NCI-H128 (cell line): ENCODE measurements around the gene PPEF1.
"Not testable (repeated sequence)": the region's sequence is repeated elsewhere in the genome, so short reads cannot be mapped to it uniquely, and the experiment has no call there.

Source experiments
- DNase-seq: peaks from one replicate; lab custom pipeline; 2025; ENCODE audit not compliant: unreplicated experiment; lab: John Stamatoyannopoulos, UW

Gene PPEF1

DNA sequence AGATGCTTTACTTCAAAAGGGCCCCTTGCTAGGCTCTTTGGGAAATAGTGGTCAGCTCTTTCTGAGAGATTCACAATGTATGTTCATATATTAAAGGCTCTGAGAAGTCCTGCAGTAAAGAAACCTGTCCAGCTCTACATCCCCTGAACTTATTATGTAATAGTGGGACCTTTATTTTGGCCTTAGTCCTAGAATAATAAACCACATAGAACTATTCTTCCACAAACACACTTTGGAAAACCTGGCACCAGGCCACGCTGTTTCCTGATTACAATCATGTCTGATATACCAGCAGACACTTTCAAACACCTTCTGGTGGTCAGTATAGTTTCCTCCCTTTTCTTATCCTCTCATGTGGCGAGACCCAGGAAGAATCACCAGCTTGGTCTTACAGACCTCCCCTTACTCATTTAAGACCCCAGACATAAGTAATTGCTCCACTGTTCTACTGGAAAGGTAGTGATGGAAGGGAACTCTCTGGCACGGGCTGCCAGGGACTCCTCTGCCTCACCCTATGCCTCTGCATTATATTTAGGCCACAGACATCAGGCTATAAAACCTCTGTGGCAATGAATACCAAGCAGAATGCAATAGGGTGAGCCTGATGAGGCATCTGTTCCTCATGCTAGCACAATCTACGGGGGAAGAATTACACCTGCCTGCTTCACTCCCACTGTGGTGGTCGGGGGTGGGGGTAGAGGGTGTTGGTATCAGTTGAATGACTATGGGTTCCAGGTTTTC is 5.7 kb upstream of the PPEF1 start:
- DNase-seq = no peak

DNA sequence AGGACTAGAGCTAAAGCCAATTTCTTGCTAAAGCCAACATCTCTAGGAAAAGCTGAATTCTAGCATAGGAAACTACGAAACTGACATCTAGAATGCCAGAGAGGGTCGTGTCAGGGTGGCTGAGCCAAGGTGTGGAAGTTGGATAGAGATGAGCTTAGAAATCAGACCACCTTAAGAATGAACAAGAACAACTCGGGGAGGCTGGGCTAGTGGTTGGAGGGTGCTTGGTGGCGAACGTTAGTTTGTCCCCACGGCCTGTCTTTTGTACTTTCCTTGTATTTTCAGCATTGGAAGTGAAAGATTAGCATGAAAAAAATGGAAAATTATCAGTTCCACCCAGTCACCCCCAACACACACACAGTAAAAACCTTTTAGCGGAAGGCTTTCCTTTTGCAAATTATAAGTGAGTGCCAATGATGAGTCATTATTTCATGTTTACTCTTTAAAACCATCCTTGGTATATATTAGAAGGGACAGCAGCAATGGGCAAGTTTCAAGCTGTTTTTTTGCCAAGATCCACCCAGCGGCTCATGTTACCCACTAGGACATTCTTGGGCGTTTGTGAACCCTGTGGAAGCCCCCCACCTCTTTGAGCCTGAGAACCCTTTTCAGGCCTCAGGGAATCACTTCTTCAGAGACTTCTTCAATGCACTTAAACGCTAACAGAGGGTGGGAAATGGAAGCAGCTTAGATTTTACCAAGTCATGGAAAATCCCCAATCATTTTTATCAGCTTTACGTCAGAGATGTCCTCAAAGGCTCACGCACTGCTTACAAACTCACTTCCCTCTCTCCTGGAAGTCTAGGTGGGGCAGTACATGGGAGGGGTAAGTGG is 4.9 kb upstream of the PPEF1 start:
- DNase-seq = no peak

DNA sequence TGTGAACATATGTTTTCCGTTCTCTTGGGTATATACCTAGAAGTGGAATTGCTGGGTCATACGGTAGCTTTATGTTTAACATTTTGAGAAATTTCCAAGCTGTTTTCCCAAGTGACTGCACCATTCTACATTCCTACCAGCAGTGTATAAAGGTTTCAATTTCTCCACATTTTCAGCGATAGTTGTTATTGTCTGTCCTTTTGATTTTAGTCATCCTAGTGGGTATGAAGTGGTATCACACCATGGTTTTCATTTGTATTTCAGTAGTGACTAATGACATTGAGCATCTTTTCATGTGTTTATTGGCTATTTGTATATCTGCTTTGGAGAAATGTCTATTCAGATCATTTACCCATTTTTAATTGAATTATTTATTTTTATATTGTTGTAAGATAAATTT is 2.4 kb downstream of the PPEF1 start:
- no peak for DNase-seq

DNA sequence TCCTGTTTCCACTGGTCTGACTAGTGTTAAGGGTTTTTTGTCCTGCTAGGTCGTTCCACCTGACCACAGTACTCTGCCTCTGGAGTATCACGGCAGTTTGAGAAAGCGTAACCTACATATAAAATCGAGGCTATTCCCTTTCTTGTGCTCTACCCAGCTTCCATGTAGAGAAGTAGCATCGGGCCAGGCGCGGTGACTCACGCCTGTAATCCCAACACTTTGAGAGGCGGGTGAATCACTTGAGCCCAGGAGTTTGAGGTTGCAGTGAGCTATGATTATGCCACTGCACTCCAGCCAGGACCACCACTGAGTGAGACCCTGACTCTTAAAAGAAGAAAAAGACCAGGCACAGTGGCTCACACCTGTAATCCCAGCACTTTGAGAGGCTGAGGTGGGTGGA is 7.5 kb downstream of the PPEF1 start:
- no peak for DNase-seq

DNA sequence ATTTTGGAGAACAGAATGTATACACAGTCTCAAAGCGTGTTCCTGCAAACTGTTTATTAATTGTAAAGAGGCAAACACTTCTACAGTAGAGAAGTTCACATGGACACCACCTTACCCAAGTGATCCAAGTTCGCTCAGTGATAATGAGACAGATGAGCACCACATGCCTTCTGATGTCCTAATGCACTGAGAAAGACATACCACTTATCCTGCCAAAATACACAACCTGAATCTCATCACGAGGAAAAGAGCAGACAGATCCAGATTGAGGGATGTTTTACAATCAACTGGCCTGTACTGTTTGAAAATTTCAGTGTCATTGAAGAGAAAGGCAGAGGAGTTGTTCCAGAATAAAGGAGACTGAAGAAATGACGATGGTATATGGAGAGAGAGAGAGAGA is 12.4 kb downstream of the PPEF1 start:
- no peak for DNase-seq

DNA sequence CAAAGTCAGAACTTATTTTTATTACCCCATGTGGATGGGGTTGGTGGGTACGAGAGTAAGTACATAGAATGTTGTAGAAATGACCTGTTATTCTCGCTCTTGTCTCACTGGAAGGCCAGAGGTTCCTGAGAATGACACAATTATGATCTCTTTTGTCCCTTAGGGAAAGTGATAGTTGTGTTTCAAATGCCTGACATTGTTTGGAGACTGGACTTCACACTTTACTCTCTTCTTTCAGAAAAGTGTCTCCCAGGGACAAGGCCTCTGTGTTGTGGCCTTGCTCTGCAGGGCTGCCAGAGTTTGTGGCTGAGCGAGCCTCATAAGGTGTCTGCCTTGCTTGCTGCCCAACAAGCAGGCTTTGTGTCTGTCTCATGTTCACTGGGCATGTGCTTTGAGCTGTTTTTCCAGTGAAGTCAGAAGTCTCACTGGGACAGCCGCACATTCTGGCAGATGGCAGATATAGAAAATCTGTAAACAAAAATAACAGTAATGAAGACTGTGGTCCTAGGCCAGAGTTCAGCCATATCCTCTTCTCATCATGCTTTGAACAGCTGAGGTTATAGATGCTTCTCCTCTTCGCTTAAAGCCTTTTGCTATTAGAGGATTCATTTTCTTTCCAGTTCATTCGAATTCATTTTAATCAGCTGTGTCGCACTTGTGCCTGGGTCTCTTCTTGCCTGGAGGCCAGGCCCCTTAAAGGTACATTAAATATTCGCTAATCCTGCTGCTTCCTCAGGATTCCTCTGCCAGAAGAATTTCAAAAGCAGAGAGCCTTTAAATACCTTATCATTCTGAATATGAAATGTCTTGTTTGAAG is 14.4 kb downstream of the PPEF1 start:
- no peak for DNase-seq

DNA sequence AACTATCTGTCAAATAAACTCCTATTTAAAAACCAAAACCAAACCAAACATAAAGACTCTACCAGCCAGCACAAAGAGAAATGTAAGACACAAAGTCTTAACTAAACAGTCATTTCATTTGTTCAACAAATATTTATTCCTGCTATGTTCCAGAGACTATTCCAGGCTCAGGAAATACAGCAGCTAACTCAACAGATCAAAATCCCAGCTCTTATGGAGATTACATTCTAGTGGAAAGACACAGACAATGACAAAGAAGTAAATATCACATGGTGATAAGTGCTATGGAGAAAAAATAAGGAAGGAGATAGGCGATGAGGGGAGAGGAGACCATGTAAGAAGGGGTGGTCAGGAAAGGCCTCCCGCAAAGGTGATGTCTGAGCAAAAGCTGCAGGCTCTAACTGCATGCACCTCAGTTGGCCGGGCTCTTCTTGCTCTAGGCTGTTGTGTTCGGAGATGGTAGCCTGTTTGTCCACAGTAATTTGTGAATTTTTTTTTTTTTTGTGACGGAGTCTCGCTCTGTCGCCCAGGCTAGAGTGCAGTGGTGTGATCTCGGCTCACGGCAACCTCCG is 15.1 kb downstream of the PPEF1 start:
- DNase-seq = no peak

DNA sequence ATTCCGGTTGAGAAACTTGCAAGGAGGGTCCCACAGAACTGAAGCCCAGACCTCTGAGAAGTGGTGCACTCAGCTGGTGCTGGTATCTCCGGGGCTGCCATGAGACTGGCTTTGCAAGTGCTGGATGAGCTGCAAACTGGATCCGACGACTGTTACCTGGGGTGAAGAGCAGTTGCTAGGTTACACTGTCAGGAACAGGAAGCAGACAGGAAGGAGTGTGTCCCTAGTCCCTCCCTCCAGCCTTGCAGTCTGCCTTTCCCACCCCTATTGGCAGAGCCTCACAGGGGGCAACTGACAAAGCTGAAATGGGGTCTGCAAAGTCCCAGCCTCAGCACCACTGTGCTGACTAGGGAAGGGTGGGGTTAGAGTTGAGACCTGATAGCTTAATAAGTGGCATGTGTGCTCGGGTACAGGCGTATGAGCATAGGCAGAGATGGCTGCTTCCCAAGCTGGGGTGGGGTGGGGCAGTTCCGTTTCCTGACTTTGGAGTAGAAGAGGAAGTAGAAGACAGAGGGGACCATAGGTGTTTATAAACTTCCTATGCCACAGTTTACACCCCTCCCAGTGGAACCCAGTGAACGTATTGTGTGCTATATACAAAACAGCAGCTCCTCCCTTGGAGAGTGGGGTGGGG is 18.0 kb downstream of the PPEF1 start:
- no peak for DNase-seq

DNA sequence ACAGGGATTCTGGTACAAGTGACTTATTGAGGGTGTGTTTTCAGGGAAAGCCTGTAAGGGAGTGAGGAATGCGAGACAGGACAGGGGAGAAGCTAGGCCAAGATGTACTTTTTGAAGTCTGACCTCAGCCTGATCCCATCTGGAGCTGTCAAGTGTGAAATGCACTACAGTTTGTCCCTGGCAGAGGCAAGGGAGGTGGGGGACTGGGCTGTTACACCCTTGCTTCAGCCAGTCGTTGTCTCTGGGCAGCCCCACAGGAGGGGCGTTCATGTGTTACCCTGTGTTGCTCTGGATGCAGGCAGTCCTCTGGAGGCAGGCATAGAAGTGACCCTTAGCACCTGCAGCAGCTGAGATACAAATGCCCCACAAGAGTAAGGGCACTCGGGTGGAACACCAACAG is 25.8 kb downstream of the PPEF1 start:
- no peak for DNase-seq

DNA sequence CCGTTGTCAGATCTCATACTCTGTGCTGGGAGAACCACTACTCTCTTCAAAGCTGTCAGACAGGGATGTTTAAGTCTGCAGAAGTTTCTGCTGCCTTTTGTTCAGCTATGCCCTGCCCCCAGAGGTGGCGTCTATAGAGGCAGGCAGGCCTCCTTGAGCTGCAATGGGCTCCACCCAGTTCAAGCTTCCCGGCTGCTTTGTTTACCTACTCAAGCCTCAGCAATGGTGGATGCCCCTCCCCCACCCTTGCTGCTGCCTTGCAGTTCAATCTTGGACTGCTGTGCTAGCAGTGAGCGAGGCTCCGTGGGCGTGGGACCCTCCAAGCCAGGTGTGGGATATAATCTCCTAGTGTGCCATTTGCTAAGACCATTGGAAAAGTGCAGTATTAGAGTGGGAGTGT is 32.2 kb downstream of the PPEF1 start:
- not testable (repeated sequence) for DNase-seq

DNA sequence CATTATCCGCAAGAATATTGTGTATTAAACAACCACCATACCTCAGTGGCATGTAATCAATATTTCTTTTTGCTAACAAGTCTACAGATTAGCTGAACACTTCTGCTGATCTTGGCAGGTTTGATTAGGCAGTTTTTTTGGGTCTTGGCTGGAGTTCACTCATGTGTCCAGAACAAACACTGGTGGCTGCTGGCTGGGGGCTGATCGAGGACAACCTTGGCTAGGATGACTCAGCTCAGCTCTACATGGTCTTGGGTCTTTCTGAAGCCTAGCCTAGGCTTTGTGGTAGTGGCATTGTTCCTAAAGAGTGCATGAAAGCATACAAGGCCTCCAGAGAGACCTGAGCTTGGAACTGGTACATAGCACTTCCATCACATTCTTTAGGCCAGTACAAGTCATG is 41.1 kb downstream of the PPEF1 start:
- DNase-seq = no peak

DNA sequence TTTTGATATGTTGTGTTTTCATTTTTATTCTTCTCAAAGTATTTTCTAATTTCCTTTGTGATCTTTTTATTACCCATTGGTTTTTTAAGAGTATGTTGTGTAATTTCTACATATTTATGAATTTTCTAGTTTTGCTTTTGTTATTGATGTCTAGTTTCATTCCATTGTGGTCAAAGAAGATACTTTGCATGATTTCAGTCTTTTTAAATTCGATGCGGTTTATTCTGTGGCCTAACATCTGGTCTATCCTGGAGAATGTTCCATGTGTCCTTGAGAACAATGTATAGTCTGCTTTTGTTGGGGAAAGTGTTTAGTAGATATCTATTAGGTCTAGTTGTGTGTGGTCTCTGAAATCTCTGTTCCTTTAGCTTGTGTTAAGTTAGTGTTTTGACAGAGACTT is 46.2 kb downstream of the PPEF1 start:
- no peak for DNase-seq

DNA sequence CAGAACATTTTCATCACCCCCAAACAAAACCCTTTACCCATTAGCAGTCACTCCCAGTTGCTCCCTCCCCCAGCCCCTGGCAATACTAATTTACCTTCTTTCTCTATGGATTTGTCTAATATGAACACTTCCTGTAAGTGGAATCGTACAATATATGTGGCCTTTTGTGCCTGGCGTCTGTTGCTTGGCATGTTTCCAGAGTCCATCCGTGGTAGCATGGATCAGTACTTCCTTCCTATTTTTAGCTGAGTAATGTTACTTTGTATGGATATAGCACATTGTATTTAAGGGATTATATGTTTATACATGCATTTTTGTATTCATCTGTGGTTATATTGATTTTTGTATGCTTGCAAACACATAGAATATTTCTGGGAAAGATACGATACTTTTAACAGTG is 48.2 kb downstream of the PPEF1 start:
- DNase-seq = no peak

DNA sequence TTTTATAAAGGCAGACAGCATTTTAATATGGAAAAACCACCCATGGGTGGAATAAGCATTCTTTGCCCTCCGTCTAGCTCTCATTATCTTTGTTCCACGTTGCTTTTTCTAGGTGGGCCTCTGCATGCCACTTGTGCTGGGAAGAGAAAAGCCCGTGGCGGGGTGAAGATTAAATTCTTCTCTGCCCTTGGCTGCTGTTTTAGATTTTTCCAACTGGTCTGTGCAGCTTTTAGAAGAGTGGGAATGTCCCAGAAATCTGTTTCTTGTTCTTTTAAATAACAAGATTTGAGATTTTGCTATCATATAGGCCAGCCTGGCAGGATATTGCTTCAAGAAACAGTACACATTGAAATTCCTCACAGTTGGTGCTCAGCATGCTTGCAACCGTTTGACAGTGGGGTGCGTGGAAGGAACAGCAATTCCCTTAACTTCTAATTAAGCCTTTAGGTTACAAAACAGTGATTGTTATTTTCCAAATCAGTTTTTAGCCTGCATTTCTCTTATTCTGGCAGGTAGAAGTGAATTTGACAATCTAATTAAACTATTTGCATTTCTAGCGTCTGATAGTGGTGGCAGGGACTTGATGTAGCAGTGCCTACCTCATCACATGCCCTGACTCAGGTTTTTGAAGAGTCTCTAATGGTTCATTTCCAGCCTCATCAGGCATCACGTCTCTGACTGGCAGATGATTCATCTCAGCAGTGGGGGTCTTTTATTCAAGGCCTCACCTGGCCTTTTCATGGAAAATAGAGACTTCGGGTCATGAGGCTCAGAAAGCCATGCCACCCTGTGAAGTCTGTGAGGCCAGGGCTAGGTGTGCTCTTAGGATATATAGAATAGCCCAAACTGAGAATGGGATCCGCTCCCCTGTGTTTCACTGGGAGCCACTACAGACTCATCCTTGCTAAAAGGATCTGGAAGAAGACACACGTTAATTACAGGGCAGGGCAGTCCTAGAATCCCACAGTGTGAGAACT is 50.8 kb downstream of the PPEF1 start:
- no peak for DNase-seq

DNA sequence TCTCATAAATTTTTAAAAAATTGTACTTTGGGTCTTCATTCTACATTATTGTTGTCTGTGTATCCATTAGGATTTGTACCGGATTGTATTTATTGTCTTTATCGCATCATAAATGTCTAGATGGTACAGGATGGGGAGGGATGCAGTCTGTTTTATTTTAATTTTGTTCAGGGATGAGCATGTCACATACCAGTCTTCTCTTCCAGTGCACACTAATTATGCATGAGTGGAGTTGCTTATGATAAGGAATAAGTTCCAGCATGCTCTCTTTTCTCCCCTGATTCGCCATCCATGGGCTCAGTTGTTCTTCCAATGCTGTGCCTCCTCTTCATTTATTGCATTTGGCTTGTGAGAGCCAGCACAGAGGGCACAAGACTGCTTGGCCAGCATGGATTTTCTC is 54.3 kb downstream of the PPEF1 start:
- DNase-seq = no peak

DNA sequence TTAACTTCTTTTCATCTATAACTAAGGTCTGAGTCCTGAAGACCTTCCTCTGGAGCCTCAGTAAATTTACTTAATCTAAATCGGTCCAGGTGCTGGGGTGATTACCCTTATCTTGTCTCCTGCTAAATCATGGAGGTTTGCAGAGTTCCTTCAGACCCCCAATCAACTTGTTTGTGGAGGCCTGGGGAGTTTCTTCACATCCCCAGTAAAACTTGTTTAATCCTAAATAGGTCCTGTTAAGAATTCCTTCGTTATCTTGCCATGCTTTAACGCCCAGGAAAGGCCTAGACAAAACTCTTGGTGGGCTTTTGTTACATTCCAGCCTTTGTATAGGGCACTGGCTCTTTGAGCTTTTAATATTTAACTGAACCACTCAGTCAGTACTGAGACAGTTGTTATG is 55.7 kb downstream of the PPEF1 start:
- DNase-seq = not testable (repeated sequence)

DNA sequence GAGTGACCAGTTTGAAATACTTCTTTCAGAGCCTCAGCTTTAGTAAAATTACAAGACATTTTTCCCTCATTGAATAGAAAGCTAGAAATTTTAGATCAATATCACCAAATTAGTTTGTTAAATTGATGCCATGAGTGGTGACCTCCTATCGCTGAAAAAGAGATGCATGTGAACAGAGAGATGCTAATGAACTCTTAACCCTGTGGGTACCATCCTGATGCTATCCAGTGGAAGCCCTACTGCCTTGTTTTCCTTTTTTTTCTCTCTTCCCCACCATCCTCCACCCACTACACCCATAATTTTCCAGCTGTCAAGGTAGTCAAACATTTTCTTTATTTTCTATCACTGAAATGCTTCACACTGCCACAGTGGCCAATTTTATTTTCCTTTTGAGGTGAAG is 61.9 kb downstream of the PPEF1 start:
- no peak for DNase-seq

DNA sequence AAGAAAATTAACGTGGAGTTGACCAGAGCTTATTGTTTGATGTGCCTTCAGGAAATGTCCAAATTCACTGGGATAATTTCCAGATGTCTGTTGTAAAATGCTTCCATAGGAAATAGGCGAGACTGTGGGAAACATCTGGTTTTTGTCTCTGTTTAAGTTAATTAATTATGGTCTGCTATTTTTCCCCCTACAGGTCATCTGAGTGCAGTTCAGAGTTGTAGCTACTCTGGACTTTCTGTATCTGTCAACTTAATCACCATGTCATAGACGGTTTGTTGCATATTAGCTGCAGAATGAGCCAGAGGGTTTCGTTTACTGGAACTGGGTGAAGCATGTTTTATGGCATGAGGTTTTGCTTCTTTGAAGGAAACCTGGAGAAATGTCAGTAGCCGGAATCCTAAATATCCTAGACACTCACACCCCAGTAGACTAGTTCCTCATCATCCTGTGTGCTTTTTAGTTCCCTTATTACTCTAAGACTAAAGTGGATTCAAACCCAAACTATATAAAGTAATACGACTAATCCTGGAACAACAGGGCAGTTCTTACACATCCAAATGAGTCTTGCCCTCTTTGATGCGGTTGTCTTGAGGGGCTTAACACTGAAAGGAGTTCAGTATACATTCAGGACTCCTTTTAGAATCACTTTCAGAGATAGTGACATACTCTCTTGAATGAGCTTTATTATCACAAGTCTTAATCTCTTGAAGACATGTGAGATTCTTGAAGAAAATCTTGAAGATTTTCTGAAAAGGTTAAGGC is 62.5 kb downstream of the PPEF1 start:
- DNase-seq = no peak

DNA sequence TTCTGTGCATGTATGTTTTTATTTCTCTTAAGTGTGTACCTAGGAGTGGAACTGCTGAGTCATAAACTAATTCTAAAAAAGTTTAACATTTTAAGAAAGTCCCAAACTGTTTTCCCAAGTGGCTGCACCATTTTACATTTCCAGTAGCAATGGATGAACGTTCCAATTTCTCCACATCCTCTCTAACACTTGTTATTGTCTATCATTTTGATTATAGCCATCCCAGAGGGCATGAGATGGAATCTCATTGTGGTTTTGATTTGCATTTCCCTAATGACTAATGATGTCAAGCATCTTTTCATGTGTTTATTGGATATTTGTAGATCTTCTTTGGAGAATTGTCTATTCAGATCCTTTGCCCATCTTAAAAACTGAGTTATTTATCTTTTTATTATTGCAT is 82.5 kb downstream of the PPEF1 start:
- no peak for DNase-seq
